Measurements from ENCODE around the gene MAPK10.
"Not testable (repeated sequence)": the region's sequence is repeated elsewhere in the genome, so short reads cannot be mapped to it uniquely, and the experiment has no call there.

MAPK10 gene

GRCh38 chr4:86100539-86101215 lies 259.2 kb downstream of the MAPK10 start:
- no peak for DNase-seq

DNA sequence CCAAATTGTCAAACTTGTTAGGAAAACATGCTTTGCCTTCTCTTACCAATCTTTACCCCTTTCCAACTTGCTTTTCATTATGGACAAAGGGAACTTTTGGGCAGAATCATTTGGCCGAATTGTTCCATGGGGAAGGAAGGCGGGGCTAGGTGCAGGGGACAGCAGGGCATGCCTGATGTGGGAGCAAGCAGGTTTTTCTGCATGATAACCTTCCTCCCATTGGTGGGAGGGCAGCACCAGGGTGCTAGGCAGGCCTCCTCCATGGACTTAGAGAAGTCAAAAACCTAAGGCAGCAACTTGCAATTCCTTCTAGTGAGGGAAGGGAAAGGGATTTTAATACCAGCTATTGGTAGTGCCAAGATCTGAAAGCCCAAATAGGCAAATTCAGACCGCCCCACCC lies 260.5 kb downstream of the MAPK10 start:
- DNase-seq: no peak

- DNase-seq: no peak
Observed at GRCh38 chr4:86098691-86099090, 261.2 kb downstream of the MAPK10 start.

GRCh38 chr4:86096373-86096772 lies 263.5 kb downstream of the MAPK10 start:
- DNase-seq: no peak

DNA sequence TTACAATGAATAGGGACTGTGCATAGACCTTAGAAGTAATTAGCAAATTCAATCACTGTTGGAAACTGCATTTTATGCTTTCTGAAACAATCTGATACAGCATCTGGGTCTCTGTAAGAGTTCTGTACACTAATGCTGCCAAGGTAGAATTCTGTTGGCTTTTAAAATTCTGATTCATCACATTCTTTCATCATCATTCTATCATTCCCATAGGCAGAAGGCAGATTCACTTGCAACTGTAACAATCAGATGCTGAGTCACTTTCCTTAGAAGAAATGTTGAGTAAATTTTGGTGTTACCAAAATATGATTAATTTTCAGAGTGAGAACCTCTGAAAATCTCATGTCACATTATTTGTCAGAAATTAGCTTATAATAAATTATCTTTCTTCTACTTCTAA lies 267.2 kb downstream of the MAPK10 start:
- no peak for DNase-seq

GRCh38 chr4:86091201-86091600 lies 268.7 kb downstream of the MAPK10 start:
- no peak for DNase-seq

DNA sequence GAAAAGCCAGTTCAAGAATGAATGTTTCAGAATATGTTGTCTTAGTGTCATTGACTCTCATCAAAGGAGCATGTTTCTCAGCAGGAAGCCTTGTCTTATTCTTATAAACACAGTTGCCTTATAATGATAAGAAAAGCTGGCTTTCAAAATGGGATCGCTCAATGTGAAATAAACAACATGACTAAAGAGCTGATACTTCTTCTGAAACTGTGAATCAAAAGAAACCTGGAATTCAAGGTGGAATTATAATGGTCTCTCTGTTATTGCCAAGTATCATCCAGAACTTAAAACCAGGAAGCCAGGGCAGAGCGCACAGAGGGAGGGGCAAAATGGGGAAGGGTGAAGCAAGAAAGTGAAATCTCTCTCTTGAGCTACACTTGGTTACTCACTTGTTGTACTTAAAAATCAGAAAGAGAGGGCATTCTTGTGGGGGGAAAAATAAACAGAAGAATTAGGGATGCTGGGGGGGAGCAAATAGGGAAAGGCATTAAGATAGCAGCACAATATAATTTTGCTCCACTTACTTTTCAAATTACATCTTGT lies 270.0 kb downstream of the MAPK10 start:
- DNase-seq: no peak

DNA sequence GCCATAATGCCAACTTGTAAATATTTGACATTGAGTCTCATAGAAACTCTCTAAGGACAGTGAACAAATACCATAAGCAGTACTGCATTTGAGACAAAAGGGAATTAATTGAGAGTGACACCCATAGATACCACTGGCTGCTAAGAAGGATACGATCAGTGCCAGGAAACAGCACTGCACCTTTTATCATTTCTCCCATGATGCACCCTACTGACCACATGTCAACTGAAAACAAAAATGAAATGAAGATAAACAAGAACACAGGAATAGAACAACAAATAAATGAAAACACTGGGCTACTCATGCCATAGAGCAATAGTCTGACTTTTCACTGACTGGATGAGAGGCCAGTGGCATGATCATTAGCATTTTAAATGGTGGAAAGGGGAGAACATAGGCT lies 270.8 kb downstream of the MAPK10 start:
- no peak for DNase-seq

DNA sequence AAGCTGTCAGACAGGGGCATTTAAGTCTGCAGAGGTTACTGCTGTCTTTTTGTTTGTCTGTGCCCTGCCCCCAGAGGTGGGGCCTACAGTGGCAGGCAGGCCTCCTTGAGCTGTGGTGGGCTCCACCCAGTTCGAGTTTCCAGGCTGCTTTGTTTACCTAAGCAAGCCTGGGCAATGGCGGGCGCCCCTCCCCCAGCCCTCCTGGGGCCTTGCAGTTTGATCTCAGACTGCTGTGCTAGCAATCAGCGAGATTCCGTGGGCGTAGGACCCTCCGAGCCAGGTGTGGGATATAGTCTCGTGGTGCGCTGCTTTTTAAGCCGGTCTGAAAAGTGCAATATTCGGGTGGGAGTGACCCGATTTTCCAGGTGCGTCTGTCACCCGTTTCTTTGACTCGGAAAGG lies 284.1 kb downstream of the MAPK10 start:
- DNase-seq: not testable (repeated sequence)

DNA sequence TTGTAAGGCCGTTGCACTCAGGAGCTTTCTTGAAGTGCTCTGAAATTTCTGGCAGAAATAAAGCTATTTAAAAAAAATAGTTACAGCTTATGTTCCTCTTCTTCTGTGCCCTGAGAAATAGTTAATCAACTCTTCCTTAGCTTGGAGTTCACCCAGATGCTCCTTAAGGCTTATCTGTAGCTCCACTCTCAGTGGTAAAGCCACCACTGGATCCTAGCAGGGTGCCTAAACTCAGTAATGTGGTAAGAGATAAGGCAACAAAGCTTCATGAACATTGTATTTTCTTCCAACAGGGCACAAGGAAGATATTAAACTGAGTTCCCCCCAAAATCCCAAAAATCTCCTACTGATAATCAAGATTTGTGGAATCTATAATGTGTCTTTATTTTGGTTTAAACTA lies 299.5 kb downstream of the MAPK10 start:
- no peak for DNase-seq

- DNase-seq: no peak
Observed at GRCh38 chr4:86058621-86059020, 301.2 kb downstream of the MAPK10 start.

- no peak for DNase-seq
Observed at GRCh38 chr4:86055898-86056297, 304.0 kb downstream of the MAPK10 start.

- no peak for DNase-seq
Observed at GRCh38 chr4:86054286-86055032, 305.4 kb downstream of the MAPK10 start.

GRCh38 chr4:86050496-86050895 lies 309.4 kb downstream of the MAPK10 start:
- no peak for DNase-seq

- DNase-seq: no peak
Observed at GRCh38 chr4:86048426-86048825, 311.4 kb downstream of the MAPK10 start.

DNA sequence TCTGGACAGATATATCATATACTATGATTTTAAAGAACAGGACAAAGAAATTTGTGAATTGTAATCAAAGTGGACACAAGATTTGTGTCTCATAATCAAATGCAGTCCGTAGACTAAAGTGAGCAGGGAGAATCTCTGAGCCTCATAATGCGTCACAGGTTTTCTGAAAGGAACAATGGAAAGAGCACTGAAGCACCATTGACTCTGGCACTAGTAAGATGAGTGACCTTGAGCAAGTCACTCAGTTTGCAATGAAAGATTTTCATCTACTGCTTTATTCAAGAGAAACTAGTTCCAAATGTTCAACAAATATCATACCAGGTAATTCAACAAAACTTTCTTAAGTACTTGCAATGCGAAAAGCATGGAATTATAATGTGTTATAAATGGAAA lies 315.3 kb downstream of the MAPK10 start:
- no peak for DNase-seq

DNA sequence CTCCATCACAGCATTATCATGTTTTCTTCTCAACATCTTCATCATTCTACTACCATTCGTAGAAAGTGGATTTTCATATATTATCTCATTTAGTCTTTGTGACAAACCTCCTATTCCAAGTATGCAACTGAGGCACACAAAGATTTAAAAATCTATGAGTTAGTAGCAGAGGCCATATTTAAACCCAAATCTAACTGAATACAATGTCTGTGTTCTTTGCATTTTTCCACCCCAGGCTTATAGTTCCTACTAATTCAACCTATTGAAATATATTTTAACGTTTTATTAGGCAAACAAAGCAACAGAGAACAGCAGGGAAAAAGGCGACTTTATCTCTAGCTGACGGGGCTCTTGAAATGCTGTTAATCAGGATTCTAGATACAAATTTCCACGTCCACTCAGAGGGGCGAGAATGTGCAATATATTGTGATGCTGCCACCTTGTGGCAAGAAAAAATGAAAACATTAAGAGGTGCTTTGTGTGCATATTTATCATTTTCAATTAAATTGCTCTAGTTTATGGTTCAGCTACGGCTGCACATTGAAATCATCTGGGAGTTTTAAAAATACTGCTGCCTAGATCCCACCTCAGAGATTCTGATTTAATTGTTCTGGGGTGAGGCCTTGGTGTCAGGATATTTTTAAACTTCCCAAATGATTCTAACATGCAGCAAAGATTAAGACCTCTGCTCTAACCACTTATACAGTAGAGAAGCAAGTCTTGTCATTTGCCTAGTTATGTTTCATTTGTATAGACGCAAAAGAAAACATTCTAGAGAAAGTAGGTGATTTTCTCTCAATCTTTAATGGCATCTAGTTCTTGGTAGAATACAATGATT lies 315.9 kb downstream of the MAPK10 start:
- no peak for DNase-seq

DNA sequence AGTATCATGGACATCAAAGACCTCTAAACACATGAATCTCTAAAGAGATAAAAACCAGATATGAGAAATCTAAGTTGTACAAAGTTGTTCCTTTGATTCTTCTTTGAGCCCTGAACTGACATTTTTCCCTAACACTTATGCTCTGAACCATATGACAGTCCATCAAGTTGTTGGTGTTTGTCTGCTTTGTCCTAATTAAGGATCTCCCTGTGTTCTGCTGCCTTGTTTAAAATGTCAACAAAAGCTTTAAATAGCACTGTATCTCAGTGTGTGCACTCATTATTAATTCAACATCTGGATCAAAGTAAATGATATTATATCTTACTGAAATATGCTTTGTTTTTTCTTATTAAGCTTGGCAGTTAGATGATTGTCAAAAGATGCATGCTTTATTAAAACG lies 321.8 kb downstream of the MAPK10 start:
- DNase-seq: no peak

DNA sequence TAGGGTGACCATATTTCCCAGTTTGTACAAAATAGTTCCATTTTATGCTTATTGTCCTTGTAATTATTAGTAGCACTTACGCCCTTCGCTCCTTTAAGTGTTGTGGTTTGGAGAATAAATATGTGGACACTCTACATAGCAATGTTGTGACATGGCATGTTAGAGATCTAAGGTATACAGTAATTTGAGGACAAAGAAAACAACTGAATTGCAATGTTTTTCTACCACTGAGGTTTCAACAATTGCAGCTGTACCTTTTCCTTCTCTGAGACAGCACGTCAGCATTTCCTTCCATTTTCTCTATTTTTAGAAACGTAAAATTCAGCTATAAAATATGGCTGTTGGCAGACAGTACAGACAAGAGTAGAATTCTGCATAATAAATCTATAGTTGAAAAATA lies 323.1 kb downstream of the MAPK10 start:
- DNase-seq: no peak

- no peak for DNase-seq
Observed at GRCh38 chr4:86035688-86036087, 324.2 kb downstream of the MAPK10 start.

GRCh38 chr4:86034616-86035015 lies 325.2 kb downstream of the MAPK10 start:
- DNase-seq: no peak

GRCh38 chr4:86033171-86033570 lies 326.7 kb downstream of the MAPK10 start:
- no peak for DNase-seq

DNA sequence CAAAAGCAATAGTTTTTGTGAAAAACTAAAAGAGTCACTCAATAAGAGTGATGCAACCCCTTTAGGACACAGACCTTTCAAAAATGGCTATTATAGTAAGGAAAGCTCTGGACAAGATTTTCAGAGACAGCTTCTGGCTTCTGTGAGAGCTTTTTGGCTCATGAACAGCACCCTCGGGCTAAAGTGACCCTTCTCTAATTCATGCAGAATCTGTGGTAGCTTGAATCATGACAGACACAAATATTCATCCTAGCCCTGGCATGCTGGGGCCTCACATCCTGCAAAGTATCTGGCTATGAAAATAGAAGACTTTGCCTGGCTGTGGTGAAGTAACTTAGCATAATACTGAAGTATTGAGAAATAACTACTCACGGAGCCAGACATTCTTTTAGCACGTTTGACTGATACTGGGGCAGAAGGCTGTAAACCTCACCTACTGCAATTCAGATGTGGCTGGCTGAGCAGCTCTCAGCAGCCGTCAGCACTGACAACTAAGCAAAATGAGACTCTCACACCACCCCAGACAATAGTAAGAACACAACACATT lies 327.3 kb downstream of the MAPK10 start:
- no peak for DNase-seq
